GM12878 (cell line): ENCODE data around the gene UBASH3B. TPM values are rescaled to one million over a fixed set of nuclear protein-coding genes. Genes with fewer than 3 reads are reported as not detected.

ENCODE experiments used
- ATAC-seq: fragments of 200-7000 bp; cut with Tn5 transposase; 3 replicates; pipeline ENCODE4 v1.9.1; 2020; ENCODE audit warnings: mild to moderate bottlenecking, moderate library complexity
- BruUV-seq: library from RNA; stranded (reverse); fragments of 400-500 nt; replicated peaks from 2 replicates; lab custom pipeline; 2021; lab: Mats Ljungman, UMichigan
- CTCF ChIA-PET: fragments of 300-600 bp; sonication (Branson Sonifier 250); formaldehyde crosslinking; extraction: SDS; loops from one replicate; lab custom pipeline; 2021; ENCODE audit warnings: inconsistent platforms; lab: Yijun Ruan, JAX
- POLR2A ChIA-PET: fragments of 350-600 bp; formaldehyde crosslinking; extraction: SDS; loops from one replicate; lab custom pipeline; 2021; ENCODE audit warnings: inconsistent platforms; lab: Charles Lee
- RAD21 ChIA-PET: fragments of 300-600 bp; sonication (Branson Sonifier 250); formaldehyde crosslinking; loops from one replicate; lab custom pipeline; 2023; ENCODE audit warnings: antibody characterized with exemption; ENCODE audit not compliant: unreplicated experiment; lab: Charles Lee
- SMC1A ChIA-PET: fragments of 300-600 bp; sonication (Branson Sonifier 250); formaldehyde crosslinking; loops from one replicate; lab custom pipeline; 2023; ENCODE audit not compliant: unreplicated experiment, uncharacterized antibody; lab: Charles Lee
- DNase-seq: peaks from one replicate; pipeline ENCODE4 v3.0.0-alpha.2; 2011; ENCODE audit warnings: low read depth, low spot score
- FAIRE-seq: peaks from 3 replicates; lab custom pipeline; 2011; peaks lifted over from hg19 to GRCh38; lab: Jason Lieb, UNC
- H2AFZ ChIP-seq: 2 replicates; pipeline ENCODE4 v1.6.0; 2011; ENCODE audit warnings: low read depth, low read length, control low read depth; ENCODE audit not compliant: control insufficient read depth
- H3K27ac ChIP-seq: 2 replicates; pipeline ENCODE4 v1.5.1; 2011; ENCODE audit warnings: control low read depth; ENCODE audit not compliant: control insufficient read depth, insufficient read depth
- H3K27me3 ChIP-seq, 2 experiments: replicated peaks in 1 of 2; 2 replicates each; pipeline versions ENCODE4 v1.6.0 to v1.6.1; 2011; ENCODE audit warnings: low read length in 1 of 2; ENCODE audit not compliant: control insufficient read depth in 2 of 2, insufficient read depth in 2 of 2
- H3K36me3 ChIP-seq, 2 experiments: 2 replicates each; pipeline ENCODE4 v1.5.1; 2011; ENCODE audit warnings: low read length in 1 of 2; ENCODE audit not compliant: control insufficient read depth in 2 of 2, insufficient read depth in 2 of 2
- H3K4me1 ChIP-seq: 2 replicates; pipeline ENCODE4 v1.6.1; 2011; ENCODE audit warnings: mild to moderate bottlenecking, low read length, moderate library complexity, mixed read lengths; ENCODE audit not compliant: control insufficient read depth, insufficient read depth
- H3K4me2 ChIP-seq: 2 replicates; pipeline ENCODE4 v1.6.0; 2011; ENCODE audit warnings: control low read depth; ENCODE audit not compliant: control insufficient read depth, insufficient read depth
- H3K4me3 ChIP-seq: fragments of 200-600 bp; sonication (generic); 2 replicates; pipeline ENCODE4 v1.5.1; 2016
- H3K79me2 ChIP-seq: 2 replicates; pipeline ENCODE4 v1.6.0; 2011; ENCODE audit warnings: low read length; ENCODE audit not compliant: control insufficient read depth, insufficient read depth
- H3K9ac ChIP-seq: 2 replicates; pipeline ENCODE4 v1.8.0; 2011; ENCODE audit warnings: low read length, control low read depth, mixed read lengths; ENCODE audit not compliant: control insufficient read depth, insufficient read depth
- H3K9me3 ChIP-seq: replicated peaks from 3 replicates; pipeline ENCODE4 v1.5.1; 2011; ENCODE audit warnings: mild to moderate bottlenecking, low read length; ENCODE audit not compliant: control insufficient read depth, insufficient read depth
- H4K20me1 ChIP-seq: 2 replicates; pipeline ENCODE4 v1.6.0; 2011; ENCODE audit not compliant: control insufficient read depth, insufficient read depth
- EED ChIP-seq: sonication (generic); IDR thresholded peaks from 2 replicates; pipeline ENCODE4 v1.6.1; 2016; ENCODE audit warnings: antibody characterized with exemption, low read depth
- ESRRA ChIP-seq: IDR thresholded peaks from 2 replicates; pipeline ENCODE4 v1.6.1; 2012; ENCODE audit warnings: mild to moderate bottlenecking, low read length, improper control_type of control experiment
- KAT2A ChIP-seq: conservative IDR thresholded peaks from 2 replicates; pipeline ENCODE4 v1.6.1; 2011; ENCODE audit warnings: low read depth, low read length; ENCODE audit not compliant: control insufficient read depth
- MYC ChIP-seq: IDR thresholded peaks from 2 replicates; pipeline ENCODE4 v1.6.1; 2011; ENCODE audit warnings: mild to moderate bottlenecking, low read length, moderate library complexity, inconsistent platforms; ENCODE audit not compliant: insufficient read depth, insufficient replicate concordance, insufficient read length, severe bottlenecking
- NFYB ChIP-seq: IDR thresholded peaks from 2 replicates; pipeline ENCODE4 v1.6.1; 2011; ENCODE audit warnings: low read depth, mild to moderate bottlenecking, low read length, improper control_type of control experiment, moderate library complexity; ENCODE audit not compliant: insufficient read depth
- RELA ChIP-seq: fragments of 450-650 bp; IDR thresholded peaks from 2 replicates; pipeline ENCODE4 v1.8.0; 2014; ENCODE audit warnings: borderline replicate concordance; ENCODE audit not compliant: partially characterized antibody
- STAT1 ChIP-seq: fragments of 450-650 bp; conservative IDR thresholded peaks from 2 replicates; pipeline ENCODE4 v1.6.1; 2014; ENCODE audit warnings: antibody characterized with exemption, mild to moderate bottlenecking
- WGBS: methylation state at CpG from one replicate; pipeline ENCODE4 v1.1.6; 2016; ENCODE audit warnings: low lambda C conversion rate; ENCODE audit not compliant: insufficient replicate concordance, insufficient coverage; ENCODE audit errors: missing lambda C conversion rate; 5-methylcytosine and 5-hydroxymethylcytosine counted together
- in situ Hi-C: fragments of 300-500 bp; cut with MboI; formaldehyde crosslinking; loops from 9 replicates; pipeline ENCODE4 v1.14.3; 2018; ENCODE audit warnings: mixed read lengths
- intact Hi-C: fragments of 100-400 bp; cut with micrococcal nuclease; formaldehyde crosslinking; loops from one replicate; pipeline ENCODE4 v1.14.2; 2022; ENCODE audit not compliant: unreplicated experiment
- polyA plus RNA-seq, 11 experiments: library from polyadenylated mRNA; depleted of rRNA in 4 of 11; unstranded in 6 of 11; stranded (reverse) in 5 of 11; fragments of >200 nt; fragmentation: Nextera tagmentation in 4 of 11; fragmentation: Illumina TruSeq in 1 of 11; extraction: Ambion mirVana in 4 of 11; extraction: Trizol in 1 of 11; gene quantifications; 1 replicate in 1 of 11; 2 replicates in 10 of 11; pipeline versions ENCODE4 v1.2.1 to v1.2.3, GENCODE V29; 2011 to 2016; ENCODE audit warnings: inconsistent platforms in 2 of 11, missing spikeins in 2 of 11, low read depth in 1 of 11
- total RNA-seq, 4 experiments: library from RNA; depleted of rRNA in 3 of 4; stranded (reverse); fragments of >200 nt in 3 of 4; fragmentation: Illumina TruSeq in 1 of 4; extraction: Trizol in 1 of 4; gene quantifications; 2 replicates each; pipeline versions ENCODE4 v1.2.1 to v1.2.3, GENCODE V29; 2013 to 2021
- TF ChIP-seq, protein P1 (sequence below): fragments of 150-350 bp; IDR thresholded peaks from 2 replicates; pipeline ENCODE4 v1.6.1; 2016; ENCODE audit warnings: low read depth, low read length
- TF ChIP-seq, protein P2 (sequence below): IDR thresholded peaks from 2 replicates; pipeline ENCODE4 v1.6.1; 2011; ENCODE audit warnings: mild to moderate bottlenecking, low read depth, low read length, moderate library complexity; ENCODE audit not compliant: insufficient replicate concordance
- TF ChIP-seq, protein P3 (sequence below): fragments of 450-650 bp; IDR thresholded peaks from 2 replicates; pipeline ENCODE4 v1.6.1; 2016; ENCODE audit warnings: mild to moderate bottlenecking
- TF ChIP-seq, protein P4 (sequence below): fragments of 450-650 bp; IDR thresholded peaks from 2 replicates; pipeline ENCODE4 v1.6.1; 2018; ENCODE audit warnings: mild to moderate bottlenecking, low read depth, moderate library complexity; ENCODE audit not compliant: partially characterized antibody

UBASH3B gene
- total and polyA plus RNA-seq, 10 of the 15 experiments (the other 5 are each of a cell fraction or from before 2014, with no cell fraction given): 0.18 to 3.3 (median 0.57) TPM

GRCh38 chr11:122757201-122757600 is 101.7 kb downstream of the UBASH3B start (continued):
- TF ChIP-seq, protein P1, sequence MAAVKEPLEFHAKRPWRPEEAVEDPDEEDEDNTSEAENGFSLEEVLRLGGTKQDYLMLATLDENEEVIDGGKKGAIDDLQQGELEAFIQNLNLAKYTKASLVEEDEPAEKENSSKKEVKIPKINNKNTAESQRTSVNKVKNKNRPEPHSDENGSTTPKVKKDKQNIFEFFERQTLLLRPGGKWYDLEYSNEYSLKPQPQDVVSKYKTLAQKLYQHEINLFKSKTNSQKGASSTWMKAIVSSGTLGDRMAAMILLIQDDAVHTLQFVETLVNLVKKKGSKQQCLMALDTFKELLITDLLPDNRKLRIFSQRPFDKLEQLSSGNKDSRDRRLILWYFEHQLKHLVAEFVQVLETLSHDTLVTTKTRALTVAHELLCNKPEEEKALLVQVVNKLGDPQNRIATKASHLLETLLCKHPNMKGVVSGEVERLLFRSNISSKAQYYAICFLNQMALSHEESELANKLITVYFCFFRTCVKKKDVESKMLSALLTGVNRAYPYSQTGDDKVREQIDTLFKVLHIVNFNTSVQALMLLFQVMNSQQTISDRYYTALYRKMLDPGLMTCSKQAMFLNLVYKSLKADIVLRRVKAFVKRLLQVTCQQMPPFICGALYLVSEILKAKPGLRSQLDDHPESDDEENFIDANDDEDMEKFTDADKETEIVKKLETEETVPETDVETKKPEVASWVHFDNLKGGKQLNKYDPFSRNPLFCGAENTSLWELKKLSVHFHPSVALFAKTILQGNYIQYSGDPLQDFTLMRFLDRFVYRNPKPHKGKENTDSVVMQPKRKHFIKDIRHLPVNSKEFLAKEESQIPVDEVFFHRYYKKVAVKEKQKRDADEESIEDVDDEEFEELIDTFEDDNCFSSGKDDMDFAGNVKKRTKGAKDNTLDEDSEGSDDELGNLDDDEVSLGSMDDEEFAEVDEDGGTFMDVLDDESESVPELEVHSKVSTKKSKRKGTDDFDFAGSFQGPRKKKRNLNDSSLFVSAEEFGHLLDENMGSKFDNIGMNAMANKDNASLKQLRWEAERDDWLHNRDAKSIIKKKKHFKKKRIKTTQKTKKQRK: no peak
- TF ChIP-seq RELA: no peak
- TF ChIP-seq, all 136 proteins: peak for 0

- Histone ChIP-seq H3K4me2 (no peak overlapping the region), H2AFZ (no peak overlapping the region), H3K9me3 (no peaks in the 10 kb centered on the region), H3K79me2 (no peaks in the 10 kb centered on the region), H3K9ac (no peak overlapping the region), H3K4me1 (0 out of 2 replicates have a peak, but pooled peaks cover 3% of the 10 kb centered on the region), H3K36me3 (no peaks in the 10 kb centered on the region), H4K20me1 (no peaks in the 10 kb centered on the region), H3K4me3 (no peak overlapping the region), H3K27me3 (no peaks in the 10 kb centered on the region; a peak in 2 of 4 replicates), H3K27ac (no peak overlapping the region)
- ATAC-seq (no peak), FAIRE-seq (no peak), DNase-seq (no peak)
- WGBS: 64% methylated on average over 8 of the region's 8 CpGs
- CTCF ChIA-PET: interaction anchor here (0.6 to 2.3 kb wide), 9 partner anchors 22 to 269 kb away, joined by 3 to 8 read pairs (median 3); no protein-coding TSS in a partner anchor
- intact Hi-C loops: no loop called here
- in situ Hi-C loops: no loop called here
- POLR2A ChIA-PET: no interaction called here
- RAD21 ChIA-PET: interaction anchor here (0.6 to 0.8 kb wide), 2 partner anchors 10 to 179 kb away, joined by 3 read pairs; no protein-coding TSS in a partner anchor
- SMC1A ChIA-PET: interaction anchor here (1.3 to 1.9 kb wide), 4 partner anchors 13 to 130 kb away, joined by 3 to 5 read pairs (median 4); no protein-coding TSS in a partner anchor
- no TSS peak for BruUV-seq
- no peak for TF ChIP-seq ESRRA
- TF ChIP-seq, protein P2, sequence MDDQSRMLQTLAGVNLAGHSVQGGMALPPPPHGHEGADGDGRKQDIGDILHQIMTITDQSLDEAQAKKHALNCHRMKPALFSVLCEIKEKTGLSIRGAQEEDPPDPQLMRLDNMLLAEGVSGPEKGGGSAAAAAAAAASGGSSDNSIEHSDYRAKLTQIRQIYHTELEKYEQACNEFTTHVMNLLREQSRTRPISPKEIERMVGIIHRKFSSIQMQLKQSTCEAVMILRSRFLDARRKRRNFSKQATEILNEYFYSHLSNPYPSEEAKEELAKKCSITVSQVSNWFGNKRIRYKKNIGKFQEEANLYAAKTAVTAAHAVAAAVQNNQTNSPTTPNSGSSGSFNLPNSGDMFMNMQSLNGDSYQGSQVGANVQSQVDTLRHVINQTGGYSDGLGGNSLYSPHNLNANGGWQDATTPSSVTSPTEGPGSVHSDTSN: no peak
- TF ChIP-seq, protein P3, sequence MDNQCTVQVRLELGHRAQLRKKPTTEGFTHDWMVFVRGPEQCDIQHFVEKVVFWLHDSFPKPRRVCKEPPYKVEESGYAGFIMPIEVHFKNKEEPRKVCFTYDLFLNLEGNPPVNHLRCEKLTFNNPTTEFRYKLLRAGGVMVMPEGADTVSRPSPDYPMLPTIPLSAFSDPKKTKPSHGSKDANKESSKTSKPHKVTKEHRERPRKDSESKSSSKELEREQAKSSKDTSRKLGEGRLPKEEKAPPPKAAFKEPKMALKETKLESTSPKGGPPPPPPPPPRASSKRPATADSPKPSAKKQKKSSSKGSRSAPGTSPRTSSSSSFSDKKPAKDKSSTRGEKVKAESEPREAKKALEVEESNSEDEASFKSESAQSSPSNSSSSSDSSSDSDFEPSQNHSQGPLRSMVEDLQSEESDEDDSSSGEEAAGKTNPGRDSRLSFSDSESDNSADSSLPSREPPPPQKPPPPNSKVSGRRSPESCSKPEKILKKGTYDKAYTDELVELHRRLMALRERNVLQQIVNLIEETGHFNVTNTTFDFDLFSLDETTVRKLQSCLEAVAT: no peak
- TF ChIP-seq, protein P4, sequence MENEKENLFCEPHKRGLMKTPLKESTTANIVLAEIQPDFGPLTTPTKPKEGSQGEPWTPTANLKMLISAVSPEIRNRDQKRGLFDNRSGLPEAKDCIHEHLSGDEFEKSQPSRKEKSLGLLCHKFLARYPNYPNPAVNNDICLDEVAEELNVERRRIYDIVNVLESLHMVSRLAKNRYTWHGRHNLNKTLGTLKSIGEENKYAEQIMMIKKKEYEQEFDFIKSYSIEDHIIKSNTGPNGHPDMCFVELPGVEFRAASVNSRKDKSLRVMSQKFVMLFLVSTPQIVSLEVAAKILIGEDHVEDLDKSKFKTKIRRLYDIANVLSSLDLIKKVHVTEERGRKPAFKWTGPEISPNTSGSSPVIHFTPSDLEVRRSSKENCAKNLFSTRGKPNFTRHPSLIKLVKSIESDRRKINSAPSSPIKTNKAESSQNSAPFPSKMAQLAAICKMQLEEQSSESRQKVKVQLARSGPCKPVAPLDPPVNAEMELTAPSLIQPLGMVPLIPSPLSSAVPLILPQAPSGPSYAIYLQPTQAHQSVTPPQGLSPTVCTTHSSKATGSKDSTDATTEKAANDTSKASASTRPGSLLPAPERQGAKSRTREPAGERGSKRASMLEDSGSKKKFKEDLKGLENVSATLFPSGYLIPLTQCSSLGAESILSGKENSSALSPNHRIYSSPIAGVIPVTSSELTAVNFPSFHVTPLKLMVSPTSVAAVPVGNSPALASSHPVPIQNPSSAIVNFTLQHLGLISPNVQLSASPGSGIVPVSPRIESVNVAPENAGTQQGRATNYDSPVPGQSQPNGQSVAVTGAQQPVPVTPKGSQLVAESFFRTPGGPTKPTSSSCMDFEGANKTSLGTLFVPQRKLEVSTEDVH: no peak
- TF ChIP-seq NFYB: no peak
- TF ChIP-seq STAT1: no peak
- TF ChIP-seq KAT2A: no peak
- no peak for TF ChIP-seq EED
- TF ChIP-seq MYC: no peak
These were observed 102.8 kb downstream of the UBASH3B start for GRCh38 chr11:122758339-122758738.
